A673 (cell line): ENCODE results near the gene TRIM56.

Source experiments
- CTCF ChIP-seq: fragments of 300-800, 200-600 bp; sonication (generic); conservative IDR thresholded peaks from 2 replicates; pipeline ENCODE4 v1.5.1; 2017; ENCODE audit warnings: low read depth, mild to moderate bottlenecking, antibody characterized with exemption, low read length, moderate library complexity, mixed read lengths
- EZH2 ChIP-seq: fragments of 200-600 bp; sonication (generic); IDR thresholded peaks from 2 replicates; pipeline ENCODE4 v1.6.1; 2017; ENCODE audit warnings: borderline replicate concordance, low read depth, mild to moderate bottlenecking, mixed read lengths, antibody characterized with exemption, low read length; ENCODE audit not compliant: poor library complexity, severe bottlenecking

GRCh38 chr7:101085162-101085964 lies at the start of gene TRIM56:
- no peak for TF ChIP-seq EZH2
- TF ChIP-seq CTCF: no peak
